GM12892 (cell line): ENCODE measurements around the gene CCDC112.

Experiments
- DNase-seq: peaks from one replicate; pipeline ENCODE4 v3.0.0; 2011; ENCODE audit not compliant: insufficient read length
- FAIRE-seq: peaks from 2 replicates; lab custom pipeline; 2011; peaks lifted over from hg19 to GRCh38; lab: Jason Lieb, UNC
- POLR2A ChIP-seq: IDR thresholded peaks from 2 replicates; pipeline ENCODE4 v1.6.1; 2011; ENCODE audit warnings: low read depth, low read length, control low read depth
- POLR2AphosphoS5 ChIP-seq: IDR thresholded peaks from 2 replicates; pipeline ENCODE4 v1.6.1; 2011; ENCODE audit warnings: low read depth, low read length, control low read depth
- TAF1 ChIP-seq: IDR thresholded peaks from 2 replicates; pipeline ENCODE4 v1.6.1; 2011; ENCODE audit warnings: low read depth, mild to moderate bottlenecking, control low read depth, low read length, borderline replicate concordance

CCDC112 gene

DNA sequence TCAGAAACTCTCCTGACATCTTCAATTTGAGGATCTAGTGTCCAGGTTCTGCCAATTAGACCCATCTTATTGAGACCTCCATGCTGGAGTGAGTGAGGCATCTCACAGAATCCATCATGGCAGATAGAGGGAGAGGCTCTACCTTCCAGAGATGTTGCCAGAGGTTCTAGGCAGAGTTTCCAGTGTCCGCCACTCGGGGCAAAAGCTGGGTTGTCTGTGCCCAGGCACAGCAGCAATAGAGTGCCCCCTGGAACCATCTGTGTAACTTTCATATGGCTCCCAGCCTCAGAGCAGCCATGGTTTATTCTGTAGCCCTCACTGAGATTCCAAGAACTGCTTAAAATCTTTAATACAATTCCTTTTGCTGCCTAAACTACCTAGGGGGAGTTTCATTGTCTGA lies 16.6 kb upstream of the CCDC112 start:
- no peak for FAIRE-seq
- TF ChIP-seq POLR2AphosphoS5 (no peak), TAF1 (no peak), POLR2A (no peak)
- no peak for DNase-seq

GRCh38 chr5:115309751-115310370 lies 13.4 kb upstream of the CCDC112 start:
- no peak for TF ChIP-seq POLR2A
- TF ChIP-seq POLR2AphosphoS5: no peak
- no peak for TF ChIP-seq TAF1
- no peak for DNase-seq
- no peak for FAIRE-seq

- FAIRE-seq: no peak
- DNase-seq: no peak
- no peak for TF ChIP-seq POLR2A
- TF ChIP-seq POLR2AphosphoS5: no peak
- TF ChIP-seq TAF1: no peak
Measured at GRCh38 chr5:115308815-115309214, 12.4 kb upstream of the CCDC112 start.

- FAIRE-seq: peak; percentile 40
- TF ChIP-seq POLR2A (no peak), TAF1 (no peak), POLR2AphosphoS5 (no peak)
- DNase-seq: no peak
Measured at GRCh38 chr5:115306011-115306536, 9.6 kb upstream of the CCDC112 start.

DNA sequence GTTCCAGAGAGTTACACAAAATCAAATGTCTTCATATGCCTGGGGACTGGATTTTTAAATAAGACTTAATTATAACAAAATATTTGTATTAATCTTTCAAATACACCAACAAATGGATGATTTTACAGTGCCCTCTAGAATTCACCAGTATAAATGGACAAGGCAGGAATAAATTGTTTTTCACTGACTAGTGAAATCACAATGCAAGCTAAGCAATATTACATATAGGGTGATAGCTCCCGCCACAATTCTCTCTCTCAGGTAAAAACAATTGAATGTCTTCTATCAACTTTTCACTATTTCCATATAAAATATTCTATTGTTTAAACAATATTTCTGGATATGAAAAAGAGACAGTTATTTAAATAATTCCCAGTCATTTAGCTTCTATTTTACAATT lies 8.0 kb upstream of the CCDC112 start:
- TF ChIP-seq TAF1 (no peak), POLR2A (no peak), POLR2AphosphoS5 (no peak)
- FAIRE-seq (no peak), DNase-seq (no peak)

DNA sequence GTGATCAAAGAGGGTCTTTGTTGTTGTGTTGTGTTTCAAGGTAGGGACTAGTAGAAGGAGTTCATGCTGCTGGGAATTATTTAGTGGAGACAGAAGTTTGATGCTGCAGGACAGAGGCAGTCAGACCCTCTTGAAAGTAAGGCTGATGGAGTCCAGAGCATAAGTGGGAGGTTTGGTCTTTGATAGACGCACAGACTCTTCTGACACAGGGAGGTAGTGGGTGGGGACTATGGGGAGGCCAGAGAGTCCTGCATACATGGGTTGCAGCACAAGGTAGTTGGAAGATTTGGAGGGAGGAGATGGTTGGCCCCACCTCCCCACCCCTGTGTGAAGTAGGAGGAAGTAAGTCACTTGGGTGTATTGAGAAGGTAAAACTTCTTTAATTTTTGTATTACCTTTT lies 2.4 kb upstream of the CCDC112 start:
- no peak for TF ChIP-seq TAF1
- no peak for TF ChIP-seq POLR2AphosphoS5
- no peak for TF ChIP-seq POLR2A
- DNase-seq: no peak
- FAIRE-seq: no peak

DNA sequence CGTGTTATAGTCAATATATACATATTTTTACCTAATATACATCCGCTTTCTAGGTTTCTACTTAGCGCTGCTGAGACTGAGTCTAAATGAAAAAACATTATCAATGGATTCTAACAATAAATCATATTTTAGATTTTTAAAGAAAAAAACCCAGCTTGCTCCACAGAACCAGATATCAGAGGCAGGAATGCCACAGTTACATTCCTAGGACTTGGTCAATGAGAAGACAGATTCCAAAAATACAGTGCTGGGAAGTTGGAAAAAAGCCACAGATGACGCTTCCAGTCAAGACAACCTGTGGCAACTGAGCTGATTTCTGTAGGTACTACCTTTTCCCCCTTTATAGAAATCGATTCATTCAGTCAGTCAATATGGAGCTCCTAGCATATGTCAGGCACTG lies 577 bp upstream of the CCDC112 start:
- FAIRE-seq: no peak
- TF ChIP-seq POLR2AphosphoS5: no peak
- TF ChIP-seq POLR2A: no peak
- no peak for TF ChIP-seq TAF1
- no peak for DNase-seq

GRCh38 chr5:115295777-115296123 lies 704 bp downstream of the CCDC112 start:
- DNase-seq (no peak), FAIRE-seq (no peak)
- TF ChIP-seq POLR2A: no peak
- no peak for TF ChIP-seq POLR2AphosphoS5
- no peak for TF ChIP-seq TAF1

- FAIRE-seq (no peak), DNase-seq (no peak)
- no peak for TF ChIP-seq POLR2A
- no peak for TF ChIP-seq TAF1
- no peak for TF ChIP-seq POLR2AphosphoS5
Measured at GRCh38 chr5:115291397-115291796, 5.1 kb downstream of the CCDC112 start.

DNA sequence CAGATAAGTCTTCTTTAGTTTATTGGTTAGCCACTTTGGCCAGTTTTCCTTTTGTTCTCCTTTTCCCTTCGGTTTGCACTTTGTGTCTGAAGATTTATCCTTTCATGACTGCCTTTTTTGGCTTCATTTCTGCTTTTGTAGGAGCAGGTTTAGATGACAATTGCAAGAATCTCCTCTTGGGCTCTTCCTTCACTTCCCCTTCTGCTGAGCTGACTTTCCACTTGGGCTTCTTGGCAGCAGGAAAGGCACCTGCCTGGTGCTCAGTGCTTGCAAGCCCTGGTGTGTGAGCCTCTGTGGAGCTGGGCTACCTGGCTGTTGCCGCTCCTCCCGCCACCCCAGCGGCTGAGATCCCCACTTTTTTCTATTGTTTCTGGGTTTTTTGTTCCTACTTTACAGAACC lies 7.3 kb downstream of the CCDC112 start:
- DNase-seq (no peak), FAIRE-seq (no peak)
- no peak for TF ChIP-seq POLR2A
- no peak for TF ChIP-seq TAF1
- TF ChIP-seq POLR2AphosphoS5: no peak

DNA sequence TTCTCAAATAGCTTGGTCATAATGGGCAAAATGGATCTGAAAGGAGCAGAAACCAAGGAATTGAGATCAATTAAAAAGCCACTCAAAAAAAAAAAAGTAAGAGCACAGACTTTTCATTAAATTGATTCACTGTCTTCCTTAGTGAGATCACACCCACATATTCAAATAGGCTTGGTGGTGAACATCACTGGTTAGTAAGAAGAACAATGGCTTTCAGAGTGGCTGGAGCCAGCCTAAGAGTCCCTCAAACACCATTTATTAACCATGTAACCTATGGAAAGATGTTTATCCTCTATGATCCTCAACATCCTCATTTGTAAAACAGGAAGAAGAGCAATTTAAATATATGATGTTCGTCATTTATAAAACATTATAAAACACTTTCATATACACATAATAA lies 12.4 kb downstream of the CCDC112 start:
- DNase-seq (no peak), FAIRE-seq (no peak)
- TF ChIP-seq POLR2A: no peak
- no peak for TF ChIP-seq POLR2AphosphoS5

- FAIRE-seq: no peak
- no peak for DNase-seq
- TF ChIP-seq POLR2A (no peak), POLR2AphosphoS5 (no peak), TAF1 (no peak)
Measured at GRCh38 chr5:115282131-115282530, 14.3 kb downstream of the CCDC112 start.
